Uterus (tissue), 4 donors: ENCODE results near the gene WNT11. TPM values are rescaled to one million over a fixed set of nuclear protein-coding genes. Genes with fewer than 3 reads are reported as not detected.

ENCODE experiments used
- DNase-seq, 2 donors: peaks; one replicate each; pipeline ENCODE4 v3.0.0-alpha.2; 2019 to 2020
- H3K27ac ChIP-seq, 2 donors: fragments of 200-600 bp; sonication (generic); 1 replicate in 1 of 2; 2 replicates in 1 of 2; pipeline ENCODE4 v1.5.1; 2016 to 2018
- H3K27me3 ChIP-seq, 2 donors: fragments of 200-600 bp; sonication (generic); one replicate each; pipeline ENCODE4 v1.5.1; 2018 to 2019; ENCODE audit warnings: control low read depth in 1 of 2
- H3K36me3 ChIP-seq, 2 donors: fragments of 200-600 bp; sonication (generic); one replicate each; pipeline ENCODE4 v1.5.1; 2019; ENCODE audit warnings: control low read depth in 1 of 2
- H3K4me1 ChIP-seq, 2 donors: fragments of 200-600 bp; sonication (generic); one replicate each; pipeline ENCODE4 v1.5.1; 2018 to 2019; ENCODE audit warnings: control low read depth in 1 of 2
- H3K4me3 ChIP-seq, 2 donors: fragments of 200-600 bp; sonication (generic); 1 replicate in 1 of 2; 2 replicates in 1 of 2; pipeline ENCODE4 v1.5.1; 2018 to 2019; ENCODE audit warnings: mild to moderate bottlenecking in 1 of 2
- H3K9me3 ChIP-seq, 2 donors: fragments of 200-600 bp; sonication (generic); one replicate each; pipeline ENCODE4 v1.5.1; 2019; ENCODE audit warnings: control low read depth in 1 of 2
- CTCF ChIP-seq, 4 experiments: fragments of 200-600 bp in 2 of 4; fragments of 450-650 bp in 2 of 4; sonication (generic) in 2 of 4; IDR thresholded peaks; one replicate each; pipeline ENCODE4 v1.5.1; 2016 to 2019; ENCODE audit warnings: antibody characterized with exemption in 4 of 4, mild to moderate bottlenecking in 2 of 4, moderate library complexity in 1 of 4
- POLR2A ChIP-seq, 2 donors: fragments of 450-650 bp; IDR thresholded peaks; one replicate each; pipeline ENCODE4 v1.6.1; 2016; ENCODE audit warnings: antibody characterized with exemption in 2 of 2, mild to moderate bottlenecking in 1 of 2, moderate library complexity in 1 of 2
- intact Hi-C: fragments of 100-400 bp; cut with DNase I; formaldehyde crosslinking; loops from one replicate; pipeline ENCODE4 v1.15.1; 2023; ENCODE audit warnings: low total_unique reads
- total RNA-seq, 4 donors: library from RNA; depleted of rRNA in 3 of 4; stranded (reverse); fragments of >200 nt in 3 of 4; gene quantifications; one replicate each; pipeline versions ENCODE4 v1.1.0 to v1.2.4, GENCODE V29; 2014 to 2023
- donor health status: DM: yes; HTN: yes; CAD: no.

The WNT11 gene
- total RNA-seq, 4 donors from 2014 or later = 5.1 to 16.7 (median 9.5) TPM

- DNase-seq = no peak
- Histone ChIP-seq H3K9me3 (no peaks in the 10 kb centered on the region), H3K36me3 (no peaks in the 10 kb centered on the region), H3K27me3 (no peaks in the 10 kb centered on the region), H3K27ac (no peak overlapping the region), H3K4me3 (no peak overlapping the region), H3K4me1 (peaks cover 0 to 6% of the 10 kb centered on the region in 2 donors)
- intact Hi-C loops = no loop called here
- TF ChIP-seq POLR2A (IDR thresholded peaks at IDR 0.05) (no peak), CTCF (IDR thresholded peaks at IDR 0.05) (no peak)
Measured at GRCh38 chr11:76231121-76231738, 24.9 kb upstream of the WNT11 start.

GRCh38 chr11:76230392-76230791 is 24.1 kb upstream of the WNT11 start:
- no peak for DNase-seq
- no peaks in the 10 kb centered on the region for H3K36me3 ChIP-seq
- H3K4me1 ChIP-seq = peaks cover 0 to 6% of the 10 kb centered on the region in 2 donors
- intact Hi-C loops = no loop called here
- TF ChIP-seq CTCF (IDR thresholded peaks at IDR 0.05) (no peak), POLR2A (IDR thresholded peaks at IDR 0.05) (no peak)
- H3K27ac ChIP-seq = no peak overlapping the region
- no peak overlapping the region for H3K4me3 ChIP-seq
- no peaks in the 10 kb centered on the region for H3K9me3 ChIP-seq
- no peaks in the 10 kb centered on the region for H3K27me3 ChIP-seq

GRCh38 chr11:76229690-76230240 is 23.5 kb upstream of the WNT11 start:
- Histone ChIP-seq H3K4me1 (peaks cover 0 to 6% of the 10 kb centered on the region in 2 donors), H3K9me3 (no peaks in the 10 kb centered on the region), H3K4me3 (no peak overlapping the region), H3K27ac (no peak overlapping the region), H3K27me3 (no peaks in the 10 kb centered on the region), H3K36me3 (no peaks in the 10 kb centered on the region)
- TF ChIP-seq POLR2A (IDR thresholded peaks at IDR 0.05) (no peak), CTCF (IDR thresholded peaks at IDR 0.05) (no peak)
- intact Hi-C loops = no loop called here
- DNase-seq = no peak

DNA sequence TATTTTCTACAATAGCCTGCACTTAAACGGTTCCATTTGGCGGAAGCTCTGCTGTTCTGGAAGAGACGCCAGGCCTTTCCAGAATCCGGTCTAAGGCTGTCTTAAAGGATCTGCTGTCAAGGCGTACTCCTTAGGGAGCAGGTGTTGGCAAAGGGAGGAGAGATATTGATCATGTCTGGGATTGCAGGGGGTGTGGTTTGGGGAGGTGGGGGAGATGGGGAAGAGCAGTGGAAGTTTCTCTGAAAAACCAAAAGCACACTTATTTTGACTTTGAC is 22.5 kb upstream of the WNT11 start:
- Histone ChIP-seq H3K9me3 (no peaks in the 10 kb centered on the region), H3K27me3 (no peaks in the 10 kb centered on the region), H3K27ac (no peak overlapping the region), H3K36me3 (no peaks in the 10 kb centered on the region), H3K4me3 (no peak overlapping the region), H3K4me1 (peaks cover 0 to under 1% of the 10 kb centered on the region in 2 donors)
- intact Hi-C loops = no loop called here
- no peak for DNase-seq
- TF ChIP-seq CTCF (IDR thresholded peaks at IDR 0.05) = no peak
- no peak for TF ChIP-seq POLR2A (IDR thresholded peaks at IDR 0.05)

- no peak overlapping the region for H3K27ac ChIP-seq
- H3K27me3 ChIP-seq = no peaks in the 10 kb centered on the region
- TF ChIP-seq CTCF (IDR thresholded peaks at IDR 0.05) (no peak), POLR2A (IDR thresholded peaks at IDR 0.05) (no peak)
- H3K4me1 ChIP-seq = no peaks in the 10 kb centered on the region
- no peak for DNase-seq
- no peaks in the 10 kb centered on the region for H3K9me3 ChIP-seq
- intact Hi-C loops = no loop called here
- no peak overlapping the region for H3K4me3 ChIP-seq
- H3K36me3 ChIP-seq = no peaks in the 10 kb centered on the region
Measured at GRCh38 chr11:76228071-76228874, 22.0 kb upstream of the WNT11 start.
